Colonic mucosa (tissue), 4 donors: Measurements from ENCODE around the gene MYH3. TPM values are rescaled to one million over a fixed set of nuclear protein-coding genes. Genes with fewer than 3 reads are reported as not detected.
"Not testable (repeated sequence)": the region's sequence is repeated elsewhere in the genome, so short reads cannot be mapped to it uniquely, and the experiment has no call there.

Experiments used
- DNase-seq: peaks from one replicate; pipeline ENCODE4 v3.0.0-alpha.2; 2020
- H3K27ac ChIP-seq: fragments of 200-600 bp; one replicate; pipeline ENCODE4 v1.8.0; 2021
- H3K27me3 ChIP-seq: fragments of 200-600 bp; one replicate; pipeline ENCODE4 v1.8.0; 2021
- H3K36me3 ChIP-seq: fragments of 200-600 bp; one replicate; pipeline ENCODE4 v1.8.0; 2021
- H3K4me1 ChIP-seq: fragments of 200-600 bp; one replicate; pipeline ENCODE4 v1.8.0; 2021; ENCODE audit warnings: mild to moderate bottlenecking
- H3K4me3 ChIP-seq: fragments of 200-600 bp; one replicate; pipeline ENCODE4 v1.8.0; 2021
- H3K9ac ChIP-seq, 2 donors: one replicate each; pipeline ENCODE4 v1.7.0; 2013; ENCODE audit warnings: control low read depth in 2 of 2, low read depth in 2 of 2, low read length in 2 of 2
- H3K9me3 ChIP-seq: fragments of 200-600 bp; one replicate; pipeline ENCODE4 v1.8.0; 2021
- intact Hi-C: fragments of 100-400 bp; cut with DNase I; formaldehyde crosslinking; loops from one replicate; pipeline ENCODE4 v1.14.1; 2022
- total RNA-seq, 2 donors: library from RNA; stranded (reverse); fragmentation: NEBNext Ultra II Directional in 1 of 2; extraction: Animal tissue kit (Norgen Biotek cat#: 25700) in 1 of 2; gene quantifications; one replicate each; pipeline ENCODE4 v1.2.1, GENCODE V29; 2021
- TF ChIP-seq, protein P1 (sequence below): fragments of 200-600 bp; IDR thresholded peaks from one replicate; pipeline ENCODE4 v1.8.0; 2022; ENCODE audit warnings: antibody characterized with exemption, mild to moderate bottlenecking
- donor health status: healthy.
- donor health status: DM: no; HTN: no; CAD: no.
- donor health status: DM: no; HTN: no; CAD: no.

MYH3 gene
- total RNA-seq, 2 donors from 2014 or later: 1.3 to 1.7 TPM

DNA sequence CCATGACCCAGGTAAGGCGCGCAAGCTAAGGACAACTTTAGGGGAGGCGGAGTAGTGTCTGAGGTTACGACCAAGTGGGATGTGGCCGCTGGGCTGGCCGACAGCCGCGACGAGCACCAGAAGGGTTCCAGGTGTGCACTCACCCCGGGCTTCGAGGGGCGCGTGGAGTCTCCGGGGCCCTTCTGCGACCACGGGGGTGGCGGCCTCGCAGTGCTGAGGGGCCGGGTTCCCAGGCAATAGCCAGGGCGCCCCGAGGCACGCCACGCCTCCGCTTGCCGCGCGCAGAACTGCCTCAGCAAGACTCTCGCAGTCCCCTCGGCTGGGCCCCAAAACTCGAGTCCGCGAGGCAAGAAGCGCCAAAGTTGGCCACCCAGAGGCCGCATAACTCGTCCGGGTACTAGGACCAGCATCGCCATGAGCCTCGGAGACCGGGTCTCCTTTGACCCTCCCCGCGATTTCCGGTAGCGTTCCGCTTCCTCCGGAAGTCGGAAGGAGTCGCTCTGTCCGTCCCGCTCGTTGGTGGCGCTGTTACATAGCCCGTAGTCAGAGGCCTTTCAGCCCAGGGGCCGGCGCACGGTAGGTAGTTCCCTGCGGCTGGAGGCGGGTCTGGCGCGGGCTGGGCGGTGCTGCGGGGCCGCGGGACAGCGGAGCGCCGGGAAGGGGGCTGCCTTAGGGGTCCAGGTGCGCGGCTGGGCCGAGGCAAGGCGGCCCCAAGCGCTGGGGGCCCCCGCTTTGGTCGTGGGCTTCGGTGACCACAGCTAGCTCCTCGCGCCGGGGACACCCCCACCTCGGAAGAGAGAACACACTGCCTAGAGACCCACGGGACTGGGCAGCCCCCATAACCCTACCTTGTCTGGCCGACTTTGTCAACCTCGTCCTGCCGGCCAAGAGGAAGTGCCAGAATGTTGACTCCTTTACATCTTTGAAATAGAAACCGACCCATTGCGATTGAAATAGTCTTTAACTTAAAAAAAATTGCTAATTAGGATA is 40.3 kb upstream of the MYH3 start, which contains the start of the genes ADPRM and SCO1:
TSS of gene ADPRM (plus strand) at position 503 of the 990 bp plus-strand sequence. CDS start 7,333 bp downstream, outside the sequence.
TSS of gene SCO1 (minus strand) at position 442 of the 990 bp plus-strand sequence. CDS start at position 416, 26 bp downstream.
- TF ChIP-seq, protein P1, sequence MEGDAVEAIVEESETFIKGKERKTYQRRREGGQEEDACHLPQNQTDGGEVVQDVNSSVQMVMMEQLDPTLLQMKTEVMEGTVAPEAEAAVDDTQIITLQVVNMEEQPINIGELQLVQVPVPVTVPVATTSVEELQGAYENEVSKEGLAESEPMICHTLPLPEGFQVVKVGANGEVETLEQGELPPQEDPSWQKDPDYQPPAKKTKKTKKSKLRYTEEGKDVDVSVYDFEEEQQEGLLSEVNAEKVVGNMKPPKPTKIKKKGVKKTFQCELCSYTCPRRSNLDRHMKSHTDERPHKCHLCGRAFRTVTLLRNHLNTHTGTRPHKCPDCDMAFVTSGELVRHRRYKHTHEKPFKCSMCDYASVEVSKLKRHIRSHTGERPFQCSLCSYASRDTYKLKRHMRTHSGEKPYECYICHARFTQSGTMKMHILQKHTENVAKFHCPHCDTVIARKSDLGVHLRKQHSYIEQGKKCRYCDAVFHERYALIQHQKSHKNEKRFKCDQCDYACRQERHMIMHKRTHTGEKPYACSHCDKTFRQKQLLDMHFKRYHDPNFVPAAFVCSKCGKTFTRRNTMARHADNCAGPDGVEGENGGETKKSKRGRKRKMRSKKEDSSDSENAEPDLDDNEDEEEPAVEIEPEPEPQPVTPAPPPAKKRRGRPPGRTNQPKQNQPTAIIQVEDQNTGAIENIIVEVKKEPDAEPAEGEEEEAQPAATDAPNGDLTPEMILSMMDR: peak; percentile 31
- no peaks in the 10 kb centered on the region for H3K27me3 ChIP-seq
- peak; percentile 97 for DNase-seq
- H3K27ac ChIP-seq: peak within 1 kb of the TSS; percentile 97
- intact Hi-C loops: no loop called here
- peaks cover 9% of the 10 kb centered on the region for H3K4me1 ChIP-seq
- H3K9me3 ChIP-seq: no peaks in the 10 kb centered on the region
- no peaks in the 10 kb centered on the region for H3K36me3 ChIP-seq
- peak within 1 kb of the TSS; percentile 90 to 94 for H3K9ac ChIP-seq
- H3K4me3 ChIP-seq: peak within 1 kb of the TSS; percentile 98

DNA sequence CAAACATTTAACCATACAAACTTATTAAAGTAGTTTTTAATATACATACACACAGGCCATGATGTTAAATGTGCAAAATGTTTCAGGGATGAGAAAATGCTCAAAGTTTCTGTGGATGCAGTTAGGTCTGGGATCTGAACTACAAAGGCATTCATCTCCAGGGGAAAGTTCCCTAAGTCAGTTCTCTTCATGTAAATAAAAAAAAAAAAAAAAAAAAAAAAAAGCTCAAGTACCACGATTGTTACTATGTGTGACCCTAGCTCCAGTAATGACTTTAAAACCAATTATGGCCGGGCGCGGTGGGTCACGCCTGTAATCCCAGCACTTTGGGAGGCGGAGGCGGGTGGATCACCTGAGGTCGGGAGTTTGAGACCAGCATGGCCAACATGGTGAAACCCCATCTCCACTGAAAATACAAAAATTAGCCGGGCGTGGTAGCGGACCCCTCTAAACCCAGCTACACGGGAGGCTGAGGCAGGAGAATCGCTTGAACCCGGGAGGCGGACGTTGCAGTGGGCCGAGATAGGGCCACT is 38.8 kb upstream of the MYH3 start:
- peak overlapping the region; percentile 97 for H3K27ac ChIP-seq
- H3K36me3 ChIP-seq, H3K27me3 ChIP-seq, H3K4me3 ChIP-seq, H3K9ac ChIP-seq, intact Hi-C loops, H3K9me3 ChIP-seq, H3K4me1 ChIP-seq: not testable (repeated sequence)
- peak; percentile 18 for DNase-seq

DNA sequence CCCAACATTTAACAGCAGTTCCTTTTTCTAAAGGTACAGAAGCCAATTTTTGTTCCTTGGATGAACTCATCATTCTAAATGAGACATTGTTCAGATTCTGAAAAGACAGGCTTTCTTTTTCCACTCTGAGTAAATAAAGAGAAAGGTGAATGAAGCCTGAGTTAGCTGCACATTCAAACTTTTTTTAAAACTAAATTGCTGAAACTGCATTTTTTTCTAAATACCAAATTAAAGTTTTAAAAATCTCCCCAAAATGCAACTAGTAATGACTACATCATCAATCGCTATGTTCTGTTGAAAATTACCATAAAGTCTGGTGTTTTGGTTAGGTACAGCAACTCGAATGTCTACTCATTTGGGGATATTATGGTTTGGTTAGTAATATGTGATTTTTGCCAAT is 30.4 kb upstream of the MYH3 start:
- Histone ChIP-seq H3K27ac (no peak overlapping the region), H3K4me1 (no peaks in the 10 kb centered on the region), H3K27me3 (no peaks in the 10 kb centered on the region), H3K36me3 (peaks cover 8% of the 10 kb centered on the region), H3K4me3 (no peak overlapping the region), H3K9me3 (no peaks in the 10 kb centered on the region), H3K9ac (no peak overlapping the region)
- intact Hi-C loops: no loop called here
- DNase-seq: no peak
- TF ChIP-seq, protein P1: no peak

DNA sequence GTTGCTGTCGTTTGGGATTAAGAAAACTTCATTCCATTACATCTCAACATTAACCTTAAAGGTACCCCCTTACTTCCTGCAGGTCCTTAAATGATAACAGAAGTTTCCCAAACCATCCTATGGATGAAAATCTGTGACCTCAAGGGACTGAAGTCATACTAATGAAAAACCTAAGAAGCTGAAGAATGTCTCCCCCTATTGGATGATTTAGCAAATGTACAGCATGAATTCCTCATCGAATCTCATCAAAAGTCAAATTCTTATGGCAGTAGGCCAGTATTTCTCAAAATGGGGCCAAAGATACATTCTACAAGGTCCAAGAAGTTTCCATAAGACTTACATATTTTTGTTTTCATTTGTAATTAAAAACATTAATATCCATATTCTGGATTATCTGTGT is 26.7 kb upstream of the MYH3 start:
- Histone ChIP-seq H3K27ac (no peak overlapping the region), H3K4me1 (no peaks in the 10 kb centered on the region), H3K9me3 (no peaks in the 10 kb centered on the region), H3K4me3 (no peak overlapping the region), H3K36me3 (peaks cover 8% of the 10 kb centered on the region), H3K9ac (no peak overlapping the region), H3K27me3 (no peaks in the 10 kb centered on the region)
- intact Hi-C loops: no loop called here
- no peak for DNase-seq
- TF ChIP-seq, protein P1: peak; percentile 20

DNA sequence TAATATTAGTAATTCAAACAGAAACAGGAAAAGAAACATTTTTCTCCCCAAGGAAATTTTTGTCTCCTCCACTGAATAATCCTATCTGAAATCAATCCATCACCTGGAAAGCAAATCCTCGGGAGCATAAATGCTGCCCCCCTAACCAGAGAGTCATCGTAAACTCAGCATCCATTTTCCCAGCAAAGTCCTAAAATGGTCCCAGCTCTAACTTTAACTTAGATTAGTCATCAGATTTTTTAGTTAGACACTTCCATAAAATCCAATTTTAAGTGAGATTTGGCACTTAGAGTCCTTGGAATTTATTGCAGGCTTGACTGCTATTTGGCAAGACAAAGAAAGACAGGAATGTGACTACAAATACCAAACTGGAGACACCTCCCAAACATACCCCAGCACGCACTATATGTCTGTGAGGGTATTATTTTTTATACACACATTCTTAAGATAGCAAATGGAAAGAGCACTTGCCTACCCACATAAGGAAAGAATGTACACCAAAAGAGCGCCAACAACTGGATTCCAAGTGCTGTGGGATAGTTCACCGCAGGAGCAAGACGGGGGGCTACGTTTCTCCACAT is 24.8 kb upstream of the MYH3 start:
- no peak overlapping the region for H3K4me3 ChIP-seq
- H3K9me3 ChIP-seq: no peaks in the 10 kb centered on the region
- no peaks in the 10 kb centered on the region for H3K4me1 ChIP-seq
- H3K27ac ChIP-seq: no peak overlapping the region
- H3K36me3 ChIP-seq: peaks cover 8% of the 10 kb centered on the region
- no peak for DNase-seq
- intact Hi-C loops: no loop called here
- H3K27me3 ChIP-seq: no peaks in the 10 kb centered on the region
- TF ChIP-seq, protein P1: no peak
- no peak overlapping the region for H3K9ac ChIP-seq
